ENCODE results near the gene LYPD3.

Gene LYPD3

DNA sequence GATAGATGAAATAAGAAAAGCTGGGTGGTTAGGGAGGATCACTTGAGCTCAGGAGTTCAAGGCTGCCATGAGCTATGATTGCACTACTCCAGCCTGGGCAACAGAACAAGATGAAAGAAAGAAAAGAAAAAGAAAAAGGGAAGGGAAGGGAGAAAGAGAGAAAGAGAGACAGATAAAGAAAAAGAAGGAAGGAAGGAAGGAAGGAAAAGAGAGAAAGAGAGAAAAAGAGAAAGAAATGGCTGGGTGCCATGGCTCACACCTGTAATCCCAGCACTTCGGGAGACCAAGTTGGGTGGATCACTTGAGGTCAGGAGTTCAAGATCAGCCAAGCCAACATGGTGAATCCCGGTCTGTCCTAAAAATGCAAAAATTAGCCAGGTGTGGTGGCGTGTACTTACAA is 29.6 kb downstream of the LYPD3 start:
- no peak for DNase-seq (ENCODE audit: extremely low read depth, insufficient read length)
- H3K27me3 ChIP-seq (replicated peaks; ENCODE audit: control insufficient read depth, insufficient read depth, low read length) = no peaks in the 10 kb centered on the region
- H3K4me3 ChIP-seq (replicated peaks; ENCODE audit: low read depth, low read length) = no peak overlapping the region
- no peaks in the 10 kb centered on the region for H3K36me3 ChIP-seq (ENCODE audit: control insufficient read depth, insufficient read depth, low read length)
- TF ChIP-seq, protein P1, sequence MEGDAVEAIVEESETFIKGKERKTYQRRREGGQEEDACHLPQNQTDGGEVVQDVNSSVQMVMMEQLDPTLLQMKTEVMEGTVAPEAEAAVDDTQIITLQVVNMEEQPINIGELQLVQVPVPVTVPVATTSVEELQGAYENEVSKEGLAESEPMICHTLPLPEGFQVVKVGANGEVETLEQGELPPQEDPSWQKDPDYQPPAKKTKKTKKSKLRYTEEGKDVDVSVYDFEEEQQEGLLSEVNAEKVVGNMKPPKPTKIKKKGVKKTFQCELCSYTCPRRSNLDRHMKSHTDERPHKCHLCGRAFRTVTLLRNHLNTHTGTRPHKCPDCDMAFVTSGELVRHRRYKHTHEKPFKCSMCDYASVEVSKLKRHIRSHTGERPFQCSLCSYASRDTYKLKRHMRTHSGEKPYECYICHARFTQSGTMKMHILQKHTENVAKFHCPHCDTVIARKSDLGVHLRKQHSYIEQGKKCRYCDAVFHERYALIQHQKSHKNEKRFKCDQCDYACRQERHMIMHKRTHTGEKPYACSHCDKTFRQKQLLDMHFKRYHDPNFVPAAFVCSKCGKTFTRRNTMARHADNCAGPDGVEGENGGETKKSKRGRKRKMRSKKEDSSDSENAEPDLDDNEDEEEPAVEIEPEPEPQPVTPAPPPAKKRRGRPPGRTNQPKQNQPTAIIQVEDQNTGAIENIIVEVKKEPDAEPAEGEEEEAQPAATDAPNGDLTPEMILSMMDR (IDR thresholded peaks at IDR 0.05; ENCODE audit: insufficient read depth, low read length, poor library complexity, severe bottlenecking) = no peak

DNA sequence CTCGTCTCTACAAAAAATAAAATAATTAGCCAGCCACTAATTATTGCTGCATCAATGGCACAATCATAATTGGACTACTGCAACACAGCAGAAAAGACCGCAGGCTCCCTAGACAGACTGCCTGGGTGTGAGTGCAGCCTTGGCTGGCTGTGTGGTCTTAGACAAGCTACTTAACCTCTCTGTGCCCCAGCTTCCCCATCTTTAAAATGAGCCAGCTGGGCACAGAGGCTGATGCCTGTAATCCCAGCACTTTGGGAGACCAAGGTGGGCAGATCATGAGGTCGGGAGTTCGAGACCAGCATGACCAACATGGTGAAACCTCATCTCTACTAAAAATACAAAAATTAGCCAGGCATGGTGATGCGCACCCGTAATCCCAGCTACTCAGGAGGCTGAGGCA is 31.7 kb downstream of the LYPD3 start:
- TF ChIP-seq, protein P1 (IDR thresholded peaks at IDR 0.05; ENCODE audit: insufficient read depth, low read length, poor library complexity, severe bottlenecking) = no peak
- no peaks in the 10 kb centered on the region for H3K36me3 ChIP-seq (ENCODE audit: control insufficient read depth, insufficient read depth, low read length)
- no peaks in the 10 kb centered on the region for H3K27me3 ChIP-seq (replicated peaks; ENCODE audit: control insufficient read depth, insufficient read depth, low read length)
- no peak overlapping the region for H3K4me3 ChIP-seq (replicated peaks; ENCODE audit: low read depth, low read length)
- DNase-seq (ENCODE audit: extremely low read depth, insufficient read length) = no peak

DNA sequence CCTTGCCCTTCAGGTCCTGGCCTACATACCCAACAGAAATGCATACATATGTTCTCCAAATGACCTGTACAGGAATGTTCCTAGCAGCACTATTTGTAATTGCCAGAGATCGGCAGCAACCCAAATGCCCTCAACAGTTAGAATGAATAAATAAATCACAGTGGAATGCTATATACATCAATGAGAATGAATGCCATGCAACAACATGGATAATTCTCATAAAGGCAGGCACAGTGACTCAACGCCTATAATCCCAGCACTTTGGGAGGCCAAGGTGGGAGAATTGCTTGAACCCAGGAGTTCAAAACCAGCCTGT is 32.1 kb downstream of the LYPD3 start:
- TF ChIP-seq, protein P1 (IDR thresholded peaks at IDR 0.05; ENCODE audit: insufficient read depth, low read length, poor library complexity, severe bottlenecking) = no peak
- Histone ChIP-seq H3K4me3 (replicated peaks; ENCODE audit: low read depth, low read length) (no peak overlapping the region), H3K36me3 (ENCODE audit: control insufficient read depth, insufficient read depth, low read length) (no peaks in the 10 kb centered on the region), H3K27me3 (replicated peaks; ENCODE audit: control insufficient read depth, insufficient read depth, low read length) (no peaks in the 10 kb centered on the region)
- DNase-seq (ENCODE audit: extremely low read depth, insufficient read length) = no peak

DNA sequence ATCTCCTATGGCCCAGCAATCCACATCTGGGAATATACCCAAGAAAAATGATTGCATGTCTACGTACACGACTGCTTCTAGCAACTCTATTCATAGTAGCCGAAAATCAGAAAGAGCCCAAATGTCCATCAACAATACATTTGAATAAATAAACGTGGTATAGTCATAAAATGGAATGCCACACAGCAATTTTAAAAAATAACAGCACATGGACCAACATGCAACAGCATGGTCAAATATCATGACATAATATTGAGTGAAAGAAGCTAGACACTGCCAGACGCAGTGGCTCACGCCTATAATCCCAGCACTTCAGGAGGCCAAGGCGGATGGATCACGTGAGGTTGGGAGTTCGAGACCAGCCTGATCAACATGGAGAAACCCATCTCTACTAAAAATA is 34.4 kb downstream of the LYPD3 start:
- no peaks in the 10 kb centered on the region for H3K36me3 ChIP-seq (ENCODE audit: control insufficient read depth, insufficient read depth, low read length)
- no peak for DNase-seq (ENCODE audit: extremely low read depth, insufficient read length)
- no peak overlapping the region for H3K4me3 ChIP-seq (replicated peaks; ENCODE audit: low read depth, low read length)
- TF ChIP-seq, protein P1 (IDR thresholded peaks at IDR 0.05; ENCODE audit: insufficient read depth, low read length, poor library complexity, severe bottlenecking) = no peak
- no peaks in the 10 kb centered on the region for H3K27me3 ChIP-seq (replicated peaks; ENCODE audit: control insufficient read depth, insufficient read depth, low read length)

DNA sequence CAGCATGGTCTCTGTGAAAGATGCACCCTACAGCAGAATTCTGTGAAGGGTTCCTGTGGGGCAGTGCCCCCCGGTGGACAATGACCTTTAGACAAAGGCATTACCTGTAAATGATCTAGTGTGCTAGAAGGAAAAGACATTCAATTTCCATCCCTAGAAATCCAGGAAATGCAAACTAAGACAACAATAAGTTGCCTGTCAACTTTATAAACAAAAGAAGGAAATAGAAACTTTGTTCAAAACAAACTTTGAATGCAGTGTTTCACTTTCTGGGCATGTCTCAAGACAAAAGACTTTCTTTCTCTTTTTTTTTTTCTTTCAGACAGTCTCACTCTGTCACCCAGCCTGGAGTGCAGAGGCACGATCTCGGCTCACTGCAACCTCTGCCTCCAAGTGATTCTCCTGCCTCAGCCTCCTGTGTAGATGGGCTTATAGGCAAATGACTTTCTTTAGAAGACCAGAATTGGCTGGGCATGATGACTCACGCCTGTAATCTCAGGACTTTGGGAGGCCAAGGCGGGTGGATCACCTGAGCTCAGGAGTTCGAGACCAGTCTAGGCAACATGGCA is 35.2 kb downstream of the LYPD3 start:
- no peak for DNase-seq (ENCODE audit: extremely low read depth, insufficient read length)
- TF ChIP-seq, protein P1 (IDR thresholded peaks at IDR 0.05; ENCODE audit: insufficient read depth, low read length, poor library complexity, severe bottlenecking) = no peak
- H3K27me3 ChIP-seq (replicated peaks; ENCODE audit: control insufficient read depth, insufficient read depth, low read length) = no peaks in the 10 kb centered on the region
- no peak overlapping the region for H3K4me3 ChIP-seq (replicated peaks; ENCODE audit: low read depth, low read length)
- no peaks in the 10 kb centered on the region for H3K36me3 ChIP-seq (ENCODE audit: control insufficient read depth, insufficient read depth, low read length)

GRCh38 chr19:43429395-43429794 is 36.0 kb downstream of the LYPD3 start:
- Histone ChIP-seq H3K36me3 (ENCODE audit: control insufficient read depth, insufficient read depth, low read length) (no peaks in the 10 kb centered on the region), H3K4me3 (replicated peaks; ENCODE audit: low read depth, low read length) (no peak overlapping the region), H3K27me3 (replicated peaks; ENCODE audit: control insufficient read depth, insufficient read depth, low read length) (no peaks in the 10 kb centered on the region)
- TF ChIP-seq, protein P1 (IDR thresholded peaks at IDR 0.05; ENCODE audit: insufficient read depth, low read length, poor library complexity, severe bottlenecking) = no peak
- DNase-seq (ENCODE audit: extremely low read depth, insufficient read length) = no peak

Data from GM06990 (cell line).